HG02571 (cell line): Measurements from ENCODE around the gene ACYP1.

Source experiments
- ATAC-seq: cut with Tn5 transposase; IDR thresholded peaks from one replicate; pipeline ENCODE4 v1.9.1; 2021; ENCODE audit warnings: mild to moderate bottlenecking, moderate library complexity; ENCODE audit not compliant: unreplicated experiment

Gene ACYP1

DNA sequence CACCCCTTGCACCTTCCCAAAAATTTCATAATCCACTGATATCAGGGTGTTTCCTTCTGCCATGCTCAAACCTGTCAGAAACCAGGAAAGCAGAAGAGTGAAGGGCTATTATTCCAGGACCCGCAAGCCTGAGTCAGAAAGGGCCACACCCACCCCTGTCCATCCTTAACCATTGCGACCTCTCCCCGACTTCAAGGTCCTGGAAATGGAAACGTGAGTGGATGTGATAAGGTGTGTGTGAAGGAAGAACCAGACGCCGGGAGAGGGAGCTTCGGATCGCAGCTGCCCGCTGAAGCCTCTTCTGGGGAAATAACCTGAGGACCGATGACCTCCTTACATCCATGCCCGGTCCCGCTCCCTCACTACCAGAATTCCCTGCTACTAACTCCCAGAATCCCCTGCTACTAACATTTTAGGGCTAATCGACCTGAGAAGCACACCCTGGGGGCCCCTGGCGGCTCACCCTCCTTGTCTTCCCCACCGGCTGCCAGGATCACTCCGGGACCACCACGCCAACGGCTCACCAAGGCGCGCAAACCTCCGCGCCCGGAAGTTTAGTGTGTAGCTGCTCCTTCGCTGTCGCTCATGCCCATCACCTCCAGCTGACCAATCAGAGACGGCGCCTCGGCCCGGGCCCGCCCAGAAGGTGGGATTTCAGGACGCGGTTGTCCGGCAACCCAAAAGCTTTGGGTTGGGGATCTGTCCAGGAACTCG is at the start of gene ACYP1:
Gene ACYP1 (minus strand): TSS at position 534 of the 714 bp plus-strand sequence. CDS start 471 bp downstream, at position 63.
- peak; percentile 96 for ATAC-seq

GRCh38 chr14:75109877-75110276 is 46.1 kb upstream of the ACYP1 start:
- ATAC-seq, result no peak

DNA sequence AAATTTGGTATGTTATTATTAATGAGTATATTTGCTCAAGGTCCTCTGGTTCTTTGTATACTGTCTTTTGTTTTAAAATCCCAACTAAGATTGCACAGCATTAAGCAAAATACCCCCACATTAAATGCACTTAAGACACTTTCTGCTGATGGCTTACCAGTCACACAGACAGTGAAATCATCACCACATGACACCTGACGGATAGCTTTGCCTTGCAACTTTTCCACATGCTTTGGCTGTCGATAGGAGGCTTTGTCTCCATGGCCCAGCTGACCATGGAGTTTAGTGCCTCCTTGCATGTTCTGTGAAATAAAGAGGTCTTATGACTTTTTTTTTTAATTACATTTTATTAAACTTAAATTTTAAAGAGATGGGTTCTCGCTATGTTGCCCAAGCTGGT is 43.4 kb upstream of the ACYP1 start:
- no peak for ATAC-seq

DNA sequence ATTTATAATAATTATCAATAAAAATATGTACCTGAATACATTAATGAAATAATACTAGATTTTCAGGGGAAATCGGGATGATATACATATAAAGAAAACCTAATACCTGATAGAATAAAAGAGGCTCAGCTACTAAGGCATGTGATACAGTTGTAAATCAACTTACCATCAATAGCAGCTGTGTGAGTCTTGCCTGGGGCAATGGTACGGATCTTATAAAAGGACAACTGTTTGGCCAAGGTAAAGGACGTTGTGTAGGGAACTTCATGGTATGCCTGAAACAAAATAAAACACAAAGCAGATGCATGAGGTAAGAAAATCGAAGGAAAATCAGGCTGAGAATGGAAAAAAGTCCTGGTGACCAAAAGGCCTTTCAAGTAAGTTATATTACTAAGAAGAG is 37.7 kb upstream of the ACYP1 start:
- ATAC-seq, result no peak

- no peak for ATAC-seq
Measured at GRCh38 chr14:75098682-75099081, 34.9 kb upstream of the ACYP1 start.

- ATAC-seq, result no peak
Measured at GRCh38 chr14:75098212-75098611, 34.4 kb upstream of the ACYP1 start.

DNA sequence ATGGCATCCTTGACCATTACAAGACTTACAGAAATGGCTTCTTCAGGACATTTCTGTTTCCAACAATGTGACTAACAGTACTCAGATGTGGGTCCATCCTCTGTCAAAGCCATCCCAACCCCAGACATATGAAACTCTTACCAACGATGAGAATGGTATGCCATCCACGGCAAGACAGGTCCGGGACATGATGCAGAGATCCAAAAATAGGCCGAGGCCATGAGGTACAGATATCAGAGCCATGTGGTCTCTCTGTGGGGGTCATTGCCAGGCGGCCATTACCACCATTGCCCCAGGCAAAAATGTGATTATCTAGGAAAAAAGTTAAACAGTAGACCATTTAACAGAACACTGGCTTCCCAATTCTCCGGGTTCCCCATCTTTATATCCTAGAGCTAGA is 33.1 kb upstream of the ACYP1 start:
- no peak for ATAC-seq

DNA sequence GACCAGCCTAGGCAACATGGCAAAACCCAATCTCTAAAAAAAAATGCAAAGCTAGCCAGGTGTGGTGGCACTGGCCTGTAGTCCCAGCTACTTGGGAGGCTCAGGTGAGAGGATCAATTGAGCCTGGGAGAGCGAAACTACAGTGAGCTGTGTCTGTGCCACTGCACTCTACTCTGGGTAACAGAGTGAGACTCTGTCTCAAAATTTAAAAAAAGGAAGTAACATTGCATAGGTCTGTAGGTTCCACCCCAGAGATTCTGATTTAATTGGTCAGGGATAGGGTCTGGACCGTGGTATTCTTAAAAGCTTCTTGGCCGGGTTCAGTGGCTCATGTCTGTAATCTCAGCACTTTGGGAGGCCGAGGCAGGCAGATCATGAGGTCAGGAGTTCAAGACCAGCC is 31.9 kb upstream of the ACYP1 start:
- no peak for ATAC-seq

DNA sequence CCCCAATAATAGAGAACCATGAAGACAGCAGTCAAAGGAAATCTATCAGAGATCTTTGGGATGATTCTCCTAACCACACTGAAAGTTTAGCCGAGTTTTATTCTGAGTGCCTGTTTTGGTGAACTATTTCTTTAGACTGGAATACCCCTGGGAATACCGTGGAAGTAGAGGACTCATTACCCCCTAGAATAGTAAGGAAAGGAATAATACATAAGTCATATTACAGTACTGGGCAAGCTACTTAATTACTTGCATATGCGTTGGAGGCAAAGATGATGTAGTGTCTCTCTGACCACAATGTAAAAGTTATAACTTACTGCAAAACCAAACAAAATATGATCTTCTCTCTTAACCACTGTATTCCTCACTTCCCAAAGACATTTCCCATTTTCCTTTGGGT is 31.1 kb upstream of the ACYP1 start:
- ATAC-seq, result no peak

GRCh38 chr14:75092698-75093097 is 28.9 kb upstream of the ACYP1 start:
- no peak for ATAC-seq

DNA sequence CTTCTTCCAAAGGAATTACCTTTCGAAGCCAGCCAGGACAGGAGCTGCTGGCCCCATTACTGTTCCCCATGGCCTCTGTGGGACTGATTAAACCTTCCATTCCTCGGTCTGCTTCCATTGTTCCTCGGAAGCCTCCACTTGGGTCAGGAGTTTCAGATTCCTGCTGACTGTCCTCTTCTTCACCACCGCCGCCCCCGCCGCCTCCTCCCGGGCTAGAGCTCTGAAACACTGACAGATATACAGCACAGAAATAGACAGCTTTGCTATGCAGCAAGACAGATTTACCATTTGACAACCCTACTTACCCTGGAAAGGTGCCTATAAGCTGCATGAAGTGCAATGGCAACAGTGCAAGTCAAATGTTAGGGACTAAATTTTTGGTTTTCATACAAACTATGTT is 27.4 kb upstream of the ACYP1 start:
- no peak for ATAC-seq

GRCh38 chr14:75090353-75090752 is 26.5 kb upstream of the ACYP1 start:
- ATAC-seq, result no peak

GRCh38 chr14:75088566-75089373 is 24.9 kb upstream of the ACYP1 start:
- no peak for ATAC-seq

DNA sequence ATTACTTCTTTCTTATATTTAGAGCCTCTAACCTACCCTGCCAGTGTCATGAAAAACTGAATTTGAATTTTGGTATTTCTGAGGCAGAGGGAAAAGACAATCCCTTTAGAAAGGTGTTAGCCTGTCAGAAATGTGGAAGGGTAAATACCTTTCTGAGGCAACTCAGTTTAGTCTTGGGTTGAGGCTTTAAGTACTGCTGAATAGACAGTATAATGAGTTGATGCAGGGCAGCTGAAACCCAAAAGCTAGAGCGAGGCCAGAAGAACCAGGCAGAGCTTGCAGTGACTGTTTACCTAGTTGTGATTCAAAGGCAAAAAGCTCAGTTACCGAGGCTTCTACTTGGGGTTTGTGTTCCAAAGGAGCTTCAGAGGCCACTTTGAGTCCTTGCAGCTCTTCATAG is 24.3 kb upstream of the ACYP1 start:
- no peak for ATAC-seq

DNA sequence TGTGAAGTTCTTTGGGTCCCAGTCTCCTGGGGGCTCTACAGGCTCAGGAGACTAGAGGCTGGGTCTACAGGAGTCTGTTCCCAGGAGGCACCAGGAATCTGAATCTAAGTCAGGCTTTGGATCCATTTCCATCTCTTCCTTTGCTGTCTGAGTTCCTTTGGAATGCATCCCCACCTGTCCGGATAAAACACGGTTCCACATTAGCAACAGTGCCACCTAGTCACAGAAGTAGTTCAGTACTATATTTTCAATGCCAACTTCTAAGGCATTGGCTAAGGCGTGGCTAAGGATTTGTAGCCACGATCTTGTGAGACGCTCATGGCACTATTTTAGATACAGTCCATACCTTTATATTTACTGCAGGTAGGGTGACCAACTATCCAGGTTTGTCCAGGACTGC is 20.7 kb upstream of the ACYP1 start:
- no peak for ATAC-seq

DNA sequence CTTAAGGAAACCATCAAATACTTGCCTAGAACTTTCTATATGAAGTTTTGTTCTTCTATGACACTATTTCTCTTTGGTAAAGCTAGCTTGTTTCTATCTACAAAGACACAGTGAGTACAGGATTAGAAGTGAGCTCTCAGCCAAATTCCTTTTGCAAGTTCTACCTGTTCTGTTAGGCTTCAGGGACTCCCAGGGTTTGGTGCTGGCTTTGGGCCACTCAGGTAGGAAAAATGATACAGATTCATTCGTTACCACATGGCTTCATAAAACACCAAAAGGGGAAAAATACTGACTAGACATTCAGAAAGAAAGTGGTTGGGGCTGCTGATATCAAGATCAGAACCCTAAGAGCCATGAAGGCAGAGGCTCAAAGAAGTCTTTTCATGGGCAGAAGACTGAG is 19.4 kb upstream of the ACYP1 start:
- ATAC-seq, result no peak

DNA sequence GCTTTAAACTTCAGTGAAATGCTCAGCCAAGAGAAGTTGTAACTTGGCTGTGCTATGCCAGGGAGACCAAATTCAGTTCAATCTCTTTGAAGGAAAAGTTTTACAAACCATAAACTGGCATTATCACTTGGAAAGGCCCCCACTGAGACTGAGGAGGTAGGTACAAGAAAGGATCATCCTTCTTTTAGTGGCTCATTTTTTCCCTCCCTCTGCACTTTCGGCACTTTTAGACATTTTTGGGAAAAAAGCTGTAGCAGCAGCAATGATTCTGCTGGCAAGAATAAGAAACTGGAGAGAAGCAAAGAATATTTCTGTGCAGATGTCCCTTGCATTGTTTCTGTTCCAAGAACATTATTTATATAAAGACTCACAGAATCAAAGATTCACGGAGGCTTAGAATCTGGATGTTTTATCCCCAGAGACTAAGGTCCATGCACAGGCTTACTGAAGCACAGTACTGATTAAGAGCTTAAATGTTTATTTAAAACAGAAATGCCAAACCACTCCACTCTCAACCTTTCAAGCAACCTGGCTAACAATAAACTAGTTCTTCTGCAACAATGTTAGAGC is 17.9 kb upstream of the ACYP1 start:
- ATAC-seq, result no peak

DNA sequence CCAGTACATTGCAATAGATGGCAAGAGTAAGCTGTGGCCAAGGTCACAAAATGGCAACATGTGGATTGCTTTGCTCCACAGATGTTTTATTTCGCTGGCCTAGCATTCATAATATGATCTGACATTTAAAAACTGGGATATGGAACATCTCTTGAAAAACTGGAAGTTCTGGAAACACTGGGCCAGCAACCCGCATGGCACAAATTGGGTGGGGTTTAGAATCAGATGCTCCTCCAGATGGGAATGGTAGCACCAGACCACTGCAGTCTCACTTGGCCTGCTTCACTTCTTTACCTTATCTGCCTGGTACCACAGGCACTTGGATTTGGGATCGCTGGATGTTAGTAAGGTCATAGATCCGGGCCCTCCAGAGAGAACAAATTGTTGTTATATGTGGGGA is 15.7 kb upstream of the ACYP1 start:
- ATAC-seq, result no peak

- ATAC-seq, result no peak
Measured at GRCh38 chr14:75077794-75078193, 14.0 kb upstream of the ACYP1 start.

- ATAC-seq, result no peak
Measured at GRCh38 chr14:75070383-75070782, 6.6 kb upstream of the ACYP1 start.

DNA sequence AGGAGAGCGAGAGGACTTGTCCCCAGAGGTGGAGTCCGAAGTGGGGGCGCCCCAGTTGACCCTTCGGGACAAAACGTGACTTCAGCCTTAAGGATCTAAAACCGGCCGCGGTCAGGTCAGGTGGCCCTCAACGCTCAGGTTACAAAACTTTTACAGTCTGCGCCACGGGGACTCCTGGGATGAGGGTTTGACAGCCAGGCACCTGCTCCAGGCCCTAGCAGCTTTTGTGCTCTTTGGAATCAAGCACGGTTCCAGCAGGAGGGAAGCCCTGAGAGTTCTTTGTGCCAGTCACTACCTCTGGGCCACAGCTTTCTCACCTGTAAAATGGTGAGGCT is 6.0 kb upstream of the ACYP1 start:
- no peak for ATAC-seq

GRCh38 chr14:75069121-75069810 is 5.4 kb upstream of the ACYP1 start, which contains the start of gene ZC2HC1C:
Gene ZC2HC1C (plus strand): TSS chr14:75069641. CDS start chr14:75070574, 933 bp downstream.
- ATAC-seq, result peak; percentile 69
